C4-2B (cell line): ENCODE measurements around the gene DSCAML1.

Experiments used
- H3K27ac ChIP-seq: fragments of 450-650 bp; 2 replicates; pipeline ENCODE4 v1.5.1; 2017
- ZFX ChIP-seq: fragments of 450-650 bp; IDR thresholded peaks from 2 replicates; pipeline ENCODE4 v1.6.1; 2017
- TF ChIP-seq, protein P1 (sequence below): fragments of 450-650 bp; conservative IDR thresholded peaks from 2 replicates; pipeline ENCODE4 v1.5.1; 2017; ENCODE audit warnings: mild to moderate bottlenecking

The DSCAML1 gene

DNA sequence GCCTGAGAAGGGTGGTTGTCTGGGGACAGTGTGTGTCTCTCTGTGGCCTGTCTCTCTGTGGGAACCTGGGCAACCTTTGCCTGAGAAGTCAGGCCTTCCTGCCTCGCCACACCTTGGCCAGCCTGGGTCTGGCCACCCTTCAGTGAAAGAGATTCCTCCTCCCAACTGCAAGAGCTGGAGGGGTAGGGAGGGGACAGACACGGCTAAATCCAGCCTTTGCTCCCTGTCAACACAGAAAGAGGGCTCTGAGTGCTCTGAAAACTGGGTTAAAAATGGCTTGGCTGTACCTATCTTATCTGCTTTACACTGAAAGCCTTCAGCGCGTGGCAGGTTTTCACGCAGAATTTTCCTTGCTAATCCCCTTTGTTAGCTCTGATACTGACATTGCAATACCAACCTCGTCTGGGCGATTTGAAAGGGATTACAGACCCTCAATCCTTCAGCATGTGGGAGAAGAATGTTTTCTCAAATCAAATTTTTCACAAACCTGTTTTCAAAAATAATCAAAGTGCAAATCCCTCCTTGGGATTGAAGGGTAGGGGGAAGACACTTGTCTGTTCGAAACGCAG, 163.7 kb downstream of the DSCAML1 start:
- no peak for TF ChIP-seq ZFX
- TF ChIP-seq, protein P1, sequence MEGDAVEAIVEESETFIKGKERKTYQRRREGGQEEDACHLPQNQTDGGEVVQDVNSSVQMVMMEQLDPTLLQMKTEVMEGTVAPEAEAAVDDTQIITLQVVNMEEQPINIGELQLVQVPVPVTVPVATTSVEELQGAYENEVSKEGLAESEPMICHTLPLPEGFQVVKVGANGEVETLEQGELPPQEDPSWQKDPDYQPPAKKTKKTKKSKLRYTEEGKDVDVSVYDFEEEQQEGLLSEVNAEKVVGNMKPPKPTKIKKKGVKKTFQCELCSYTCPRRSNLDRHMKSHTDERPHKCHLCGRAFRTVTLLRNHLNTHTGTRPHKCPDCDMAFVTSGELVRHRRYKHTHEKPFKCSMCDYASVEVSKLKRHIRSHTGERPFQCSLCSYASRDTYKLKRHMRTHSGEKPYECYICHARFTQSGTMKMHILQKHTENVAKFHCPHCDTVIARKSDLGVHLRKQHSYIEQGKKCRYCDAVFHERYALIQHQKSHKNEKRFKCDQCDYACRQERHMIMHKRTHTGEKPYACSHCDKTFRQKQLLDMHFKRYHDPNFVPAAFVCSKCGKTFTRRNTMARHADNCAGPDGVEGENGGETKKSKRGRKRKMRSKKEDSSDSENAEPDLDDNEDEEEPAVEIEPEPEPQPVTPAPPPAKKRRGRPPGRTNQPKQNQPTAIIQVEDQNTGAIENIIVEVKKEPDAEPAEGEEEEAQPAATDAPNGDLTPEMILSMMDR: no peak
- no peak overlapping the region for H3K27ac ChIP-seq

DNA sequence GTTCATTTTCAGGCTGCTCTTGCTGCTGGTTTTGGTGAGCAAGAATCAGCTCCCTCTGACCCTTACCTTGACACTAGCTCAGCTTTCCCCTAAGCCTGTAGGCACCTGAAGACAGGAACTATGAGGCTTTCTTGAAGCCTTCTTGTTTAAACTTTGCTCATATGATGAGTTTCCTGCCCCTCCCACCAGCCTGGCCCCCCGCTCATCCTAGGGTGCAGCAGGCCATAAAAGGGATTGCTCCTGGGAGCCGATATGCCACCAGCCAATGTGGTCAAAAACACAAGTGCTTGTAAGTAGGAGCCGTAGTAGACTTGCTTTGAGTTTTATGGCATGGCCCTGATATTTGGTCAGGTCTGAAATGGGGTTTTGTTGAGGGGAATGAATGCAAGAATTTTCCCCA, 164.7 kb downstream of the DSCAML1 start:
- TF ChIP-seq, protein P1: no peak
- TF ChIP-seq ZFX: no peak
- no peak overlapping the region for H3K27ac ChIP-seq

DNA sequence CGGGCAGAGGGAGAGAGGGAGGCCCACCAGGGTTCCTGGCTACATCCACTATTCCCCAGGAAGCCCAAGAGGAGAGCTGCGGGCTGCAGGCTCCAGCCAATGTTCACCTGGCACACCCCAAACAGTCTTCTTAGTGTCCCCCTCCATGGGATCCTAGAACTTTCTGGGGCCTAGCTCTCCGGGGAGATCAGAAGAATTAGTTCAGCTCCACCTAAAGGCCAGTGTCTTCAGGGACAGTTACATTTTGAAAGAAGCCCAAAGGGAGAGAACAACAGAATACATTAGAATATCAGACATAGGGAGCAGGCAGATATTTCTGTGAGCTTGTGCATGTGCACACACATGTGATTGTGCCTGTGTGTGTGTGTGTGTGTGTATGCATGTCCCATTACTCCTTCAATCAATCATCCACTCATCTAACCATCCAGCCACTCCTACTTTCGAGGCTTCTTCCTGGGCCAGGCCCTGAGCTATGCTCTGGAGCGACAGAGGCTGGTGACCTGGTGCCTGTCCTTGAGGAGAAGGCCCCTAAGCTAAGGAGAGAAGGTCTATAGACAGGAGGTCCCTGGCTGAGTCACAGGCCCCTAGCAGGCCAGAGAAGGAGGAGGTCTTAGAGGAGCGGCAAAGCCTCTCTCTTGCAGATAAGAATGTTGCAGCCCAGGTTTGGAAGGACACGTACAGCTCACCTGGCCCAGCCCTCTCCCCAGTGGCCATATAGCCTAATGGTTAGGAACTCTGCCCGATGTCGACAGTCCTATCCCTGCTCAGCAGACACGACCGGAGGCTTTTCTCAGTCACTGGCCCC, 165.5 kb downstream of the DSCAML1 start:
- no peak overlapping the region for H3K27ac ChIP-seq
- TF ChIP-seq, protein P1: no peak
- no peak for TF ChIP-seq ZFX

DNA sequence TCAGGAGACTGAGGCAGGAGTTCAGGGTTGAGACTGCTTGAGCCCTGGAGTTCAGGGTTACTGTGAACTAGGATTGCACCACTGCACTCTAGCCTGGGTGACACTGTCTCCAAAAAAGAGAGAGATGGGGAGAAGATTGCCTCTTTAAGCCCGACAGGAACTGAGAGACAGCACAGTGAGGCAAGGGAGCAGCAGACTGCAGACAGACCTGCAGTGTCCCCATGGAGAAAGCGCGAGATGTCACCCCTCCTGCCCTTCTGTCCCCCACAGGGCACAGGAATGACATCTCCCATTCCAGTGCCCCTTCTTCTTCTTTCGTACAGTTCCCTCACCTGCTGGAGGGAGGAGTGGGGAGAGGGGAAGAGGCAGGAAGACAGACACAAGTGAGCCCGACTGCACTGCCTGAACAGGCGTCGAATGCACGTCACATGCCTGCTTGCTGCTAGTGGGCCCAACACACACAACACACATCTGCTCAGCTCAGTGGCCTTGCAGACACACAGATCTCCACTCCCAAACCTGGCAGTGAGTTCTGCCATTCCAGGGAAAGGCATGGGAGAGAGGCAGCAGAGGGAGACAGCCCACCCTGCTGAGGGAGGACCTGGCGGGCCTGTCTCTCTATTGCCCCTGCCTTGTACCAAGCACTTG, 167.0 kb downstream of the DSCAML1 start:
- H3K27ac ChIP-seq: no peak overlapping the region
- TF ChIP-seq, protein P1: no peak
- TF ChIP-seq ZFX: no peak

DNA sequence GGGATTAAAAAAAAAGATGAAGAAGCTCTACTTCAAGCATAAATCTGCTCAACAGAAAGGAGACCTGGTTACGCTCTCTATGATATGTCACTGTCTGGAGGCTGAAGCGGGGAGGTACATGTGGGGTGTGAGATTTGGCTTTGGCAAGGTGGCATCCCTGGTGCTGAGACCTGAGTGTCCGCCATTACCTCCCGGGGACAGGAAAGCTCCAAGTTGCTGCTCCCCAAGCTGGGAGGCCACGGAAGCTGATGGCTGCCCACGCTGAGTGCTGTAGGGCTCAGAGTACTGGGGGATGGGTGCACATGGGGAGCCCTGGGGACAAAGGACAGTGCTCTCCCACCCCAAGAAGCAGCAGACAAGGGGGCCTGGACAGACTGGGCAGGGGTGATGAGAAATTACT, 167.9 kb downstream of the DSCAML1 start:
- H3K27ac ChIP-seq: no peak overlapping the region
- no peak for TF ChIP-seq ZFX
- TF ChIP-seq, protein P1: no peak

DNA sequence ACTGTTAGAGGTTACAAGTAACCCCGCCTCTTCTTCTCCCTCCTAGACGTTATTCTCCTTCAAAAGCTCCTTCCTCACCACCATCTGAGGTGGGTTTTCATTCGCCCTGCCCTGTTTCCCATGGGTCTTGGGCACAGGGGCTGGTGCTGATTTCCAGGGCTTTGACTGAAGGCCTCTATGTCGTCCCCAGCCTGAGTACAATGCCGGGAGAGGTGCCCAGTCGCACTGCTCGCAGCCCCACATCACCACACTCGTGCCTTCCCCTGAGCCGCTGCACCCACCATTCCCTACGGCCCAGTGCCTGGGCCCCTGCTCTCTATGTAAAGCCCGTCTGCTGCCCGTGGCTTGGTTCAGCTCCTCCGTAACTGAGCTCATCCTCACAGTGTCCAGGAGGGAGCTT, 169.8 kb downstream of the DSCAML1 start:
- TF ChIP-seq, protein P1: no peak
- TF ChIP-seq ZFX: no peak
- no peak overlapping the region for H3K27ac ChIP-seq

DNA sequence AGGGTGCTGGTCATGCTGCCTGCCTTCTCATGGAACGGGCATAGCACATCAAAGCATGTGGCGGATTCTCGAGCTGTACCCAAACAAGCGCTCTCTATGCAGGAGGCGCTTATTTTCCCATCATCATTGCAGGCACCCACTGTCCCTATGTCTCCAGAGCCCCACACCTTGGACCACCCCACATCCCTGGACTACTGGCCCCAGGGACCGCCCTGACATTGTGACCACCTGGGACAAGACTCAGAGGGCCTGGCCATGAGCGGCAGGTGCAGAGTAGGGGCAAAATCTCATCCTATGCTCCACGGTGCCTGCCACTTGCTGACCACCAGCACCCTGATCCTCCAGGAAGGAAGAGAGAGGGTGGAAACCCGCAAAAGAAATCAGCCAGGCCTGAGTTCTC, 170.4 kb downstream of the DSCAML1 start:
- H3K27ac ChIP-seq: no peak overlapping the region
- TF ChIP-seq, protein P1: no peak
- TF ChIP-seq ZFX: no peak
